Embryonic facial prominence (tissue), 1 donor: Measurements from ENCODE around the gene MED29.
A peak's percentile ranks its signal among the peaks of the same experiment; 100 is the strongest.

ENCODE experiments used
- DNase-seq: peaks from one replicate; pipeline ENCODE4 v3.0.0-alpha.2; 2016; ENCODE audit errors: extremely low spot score

Gene MED29

DNA sequence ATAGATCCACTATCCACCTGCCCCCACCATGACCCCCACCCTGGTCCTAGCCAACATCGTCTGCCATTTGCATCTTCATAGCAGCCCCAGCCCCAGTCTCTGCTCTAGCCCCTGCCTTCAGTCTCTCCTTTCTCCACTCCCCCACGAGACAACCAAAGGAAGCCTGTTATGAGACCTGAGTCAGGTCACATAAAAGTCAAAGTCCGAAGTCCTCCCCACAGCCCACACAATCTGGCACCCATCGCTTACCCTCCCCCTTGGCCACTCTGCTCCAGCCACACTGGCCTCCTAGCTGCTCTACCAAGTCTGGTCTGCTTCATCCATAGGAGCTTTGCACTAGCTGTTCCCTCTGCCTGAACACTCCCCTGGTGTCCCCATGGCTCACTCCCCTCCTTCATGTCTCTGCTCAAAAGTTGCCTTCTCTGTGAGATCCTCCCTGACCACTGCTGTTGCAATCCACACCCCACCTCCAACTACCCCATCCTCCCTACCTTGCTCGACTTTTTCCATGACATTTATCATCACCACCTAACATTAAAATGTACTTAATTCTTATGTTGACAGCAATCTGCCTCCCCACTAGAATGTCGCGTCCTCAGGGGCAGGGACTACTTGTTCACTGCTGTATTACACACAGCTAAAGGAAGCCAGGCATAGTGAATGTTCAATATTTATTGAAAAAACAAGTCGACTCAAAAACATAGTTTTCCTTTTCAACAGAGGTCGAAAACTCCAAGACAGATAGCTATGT lies 20.1 kb downstream of the MED29 start:
- DNase-seq = no peak

- peak; percentile 85 for DNase-seq
These were observed 20.6 kb downstream of the MED29 start for GRCh38 chr19:39411832-39412099.

DNA sequence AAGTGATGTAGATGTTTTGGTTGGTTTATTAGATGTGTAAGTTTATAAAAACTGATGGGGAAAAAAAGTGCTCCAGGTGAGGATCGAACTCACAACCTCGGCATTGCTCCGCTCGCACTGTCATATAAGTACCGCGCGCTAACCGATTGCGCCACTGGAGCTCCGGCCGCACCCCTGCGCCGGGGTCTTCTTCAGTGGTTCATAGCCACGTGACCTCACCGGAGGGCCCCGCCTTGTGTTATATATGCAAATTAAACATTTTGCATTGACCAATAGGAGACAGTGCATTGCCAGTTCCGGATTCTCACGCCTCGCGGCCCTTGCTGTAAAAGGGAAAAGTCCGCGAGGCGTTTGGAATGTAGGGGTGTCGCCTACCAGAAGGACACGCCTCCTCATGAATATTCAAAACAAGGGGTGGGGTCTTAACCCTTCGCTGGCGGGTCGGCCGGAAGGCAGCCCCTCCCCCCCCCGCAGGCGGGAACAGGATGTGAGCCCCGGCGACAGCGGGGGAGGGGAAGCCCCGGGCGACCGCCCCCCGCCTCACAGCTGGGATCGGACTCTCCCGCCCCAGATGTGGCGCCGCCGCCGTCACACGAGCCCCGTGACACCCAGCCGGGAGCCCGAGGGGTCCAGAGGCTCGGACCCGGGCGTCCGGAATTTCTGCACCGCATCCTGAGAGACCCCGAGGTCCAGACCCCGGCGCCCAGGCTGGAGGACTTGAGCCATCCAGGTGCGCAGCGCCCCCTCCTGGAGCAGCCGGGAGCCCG lies 21.1 kb downstream of the MED29 start, which contains the start of gene PLEKHG2:
Gene PLEKHG2 (plus strand): TSS at position 570 of the 767 bp plus-strand sequence. CDS start 1,418 bp downstream, outside the sequence.
- peak; percentile 99 for DNase-seq

DNA sequence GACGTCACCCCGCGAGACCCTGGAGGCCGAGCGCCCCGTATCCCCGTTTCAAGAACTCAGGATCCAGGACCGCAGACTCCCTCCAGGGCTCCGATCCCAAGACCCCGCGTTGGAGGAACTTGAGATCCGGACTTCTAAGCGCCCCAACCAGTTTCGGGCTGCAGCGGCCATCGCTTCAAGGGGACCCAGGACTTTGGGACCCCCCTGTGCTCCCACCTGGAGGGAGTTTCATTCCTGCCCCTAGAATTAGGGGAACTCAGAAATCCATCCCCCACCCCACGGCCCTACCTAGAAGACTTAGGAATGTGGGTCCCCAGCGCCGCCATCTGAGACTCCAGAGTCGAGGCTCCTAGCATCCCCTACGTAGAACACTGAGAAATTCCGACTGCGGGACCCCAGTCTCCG lies 21.7 kb downstream of the MED29 start:
- DNase-seq = no peak

DNA sequence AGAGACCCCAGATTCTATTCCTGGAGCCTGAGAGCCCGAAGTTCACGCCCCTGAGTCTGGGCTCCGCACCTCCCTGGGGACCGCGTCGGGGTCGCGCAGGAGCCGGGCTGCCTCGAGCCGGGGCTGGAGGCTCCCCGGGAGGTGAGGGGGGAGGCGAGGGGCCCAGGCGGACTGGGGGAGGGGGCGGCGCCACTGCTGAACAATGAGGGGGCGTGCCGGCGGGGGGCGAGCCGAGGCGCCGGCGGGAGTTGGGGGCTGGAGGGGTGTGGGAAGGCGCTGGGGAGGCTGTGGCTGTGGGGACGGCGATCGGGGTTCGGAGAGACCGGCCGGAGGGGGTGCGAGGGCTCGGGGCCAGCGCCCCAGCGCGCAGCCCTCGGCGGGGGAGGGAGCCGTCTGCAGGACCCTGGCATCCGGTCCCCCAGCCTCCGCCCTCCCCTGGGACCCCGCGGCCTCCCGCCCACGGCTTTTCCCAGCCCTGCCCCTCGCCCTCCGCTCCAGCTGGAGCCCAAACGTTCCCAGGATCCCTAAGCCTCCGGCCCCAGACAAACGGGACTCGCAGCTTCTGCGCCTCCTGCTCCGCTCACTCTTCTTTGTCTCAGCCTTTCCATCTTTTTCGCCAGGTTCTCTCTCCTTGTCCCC lies 22.2 kb downstream of the MED29 start:
- no peak for DNase-seq

- no peak for DNase-seq
These were observed 22.9 kb downstream of the MED29 start for GRCh38 chr19:39413911-39414608.

- no peak for DNase-seq
These were observed 24.2 kb downstream of the MED29 start for GRCh38 chr19:39415111-39416046.

GRCh38 chr19:39416152-39417120 lies 25.3 kb downstream of the MED29 start:
- DNase-seq = no peak

- no peak for DNase-seq
These were observed 26.4 kb downstream of the MED29 start for GRCh38 chr19:39417463-39418181.

GRCh38 chr19:39419003-39419402 lies 27.8 kb downstream of the MED29 start:
- DNase-seq = no peak

GRCh38 chr19:39420769-39421168 lies 29.6 kb downstream of the MED29 start:
- DNase-seq = no peak

GRCh38 chr19:39422020-39422419 lies 30.8 kb downstream of the MED29 start:
- DNase-seq = no peak

GRCh38 chr19:39423258-39424086 lies 32.3 kb downstream of the MED29 start:
- no peak for DNase-seq

- DNase-seq = no peak
These were observed 33.8 kb downstream of the MED29 start for GRCh38 chr19:39424934-39425333.

DNA sequence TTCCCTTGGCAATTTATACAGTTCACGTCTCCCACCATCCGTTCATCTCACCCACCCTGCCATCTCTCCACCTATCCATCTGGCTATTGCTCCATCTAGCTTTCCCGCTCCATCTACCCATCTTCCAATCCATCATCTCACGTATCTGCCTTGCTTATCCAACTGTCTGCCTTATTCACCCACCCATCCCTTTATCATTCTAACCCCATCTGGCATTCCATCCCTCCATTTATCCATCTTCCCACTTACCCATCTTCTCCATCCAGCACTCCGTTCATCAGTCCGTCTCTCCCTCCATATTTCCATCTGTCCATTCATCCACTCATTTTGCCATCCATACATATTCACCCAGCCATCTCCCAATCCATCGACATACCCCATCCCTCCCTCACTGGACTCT lies 34.6 kb downstream of the MED29 start:
- DNase-seq = no peak

- DNase-seq = no peak
These were observed 35.0 kb downstream of the MED29 start for GRCh38 chr19:39426170-39426569.

- no peak for DNase-seq
These were observed 36.5 kb downstream of the MED29 start for GRCh38 chr19:39427707-39428106.
